Loucy (cell line): ENCODE measurements around the gene CARS2.
"Not testable (repeated sequence)": the region's sequence is repeated elsewhere in the genome, so short reads cannot be mapped to it uniquely, and the experiment has no call there.

Experiments used
- EZH2phosphoT487 ChIP-seq: fragments of 200-600 bp; IDR thresholded peaks from 2 replicates; pipeline ENCODE4 v1.6.1; 2018; ENCODE audit warnings: antibody characterized with exemption, mild to moderate bottlenecking, moderate library complexity, borderline replicate concordance
- TF ChIP-seq, protein P1 (sequence below): fragments of 200-600 bp; sonication (generic); conservative IDR thresholded peaks from 2 replicates; pipeline ENCODE4 v1.5.1; 2014; ENCODE audit warnings: mild to moderate bottlenecking, antibody characterized with exemption, low read length

GRCh38 chr13:110695774-110696173 lies 10.1 kb downstream of the CARS2 start:
- TF ChIP-seq, protein P1, sequence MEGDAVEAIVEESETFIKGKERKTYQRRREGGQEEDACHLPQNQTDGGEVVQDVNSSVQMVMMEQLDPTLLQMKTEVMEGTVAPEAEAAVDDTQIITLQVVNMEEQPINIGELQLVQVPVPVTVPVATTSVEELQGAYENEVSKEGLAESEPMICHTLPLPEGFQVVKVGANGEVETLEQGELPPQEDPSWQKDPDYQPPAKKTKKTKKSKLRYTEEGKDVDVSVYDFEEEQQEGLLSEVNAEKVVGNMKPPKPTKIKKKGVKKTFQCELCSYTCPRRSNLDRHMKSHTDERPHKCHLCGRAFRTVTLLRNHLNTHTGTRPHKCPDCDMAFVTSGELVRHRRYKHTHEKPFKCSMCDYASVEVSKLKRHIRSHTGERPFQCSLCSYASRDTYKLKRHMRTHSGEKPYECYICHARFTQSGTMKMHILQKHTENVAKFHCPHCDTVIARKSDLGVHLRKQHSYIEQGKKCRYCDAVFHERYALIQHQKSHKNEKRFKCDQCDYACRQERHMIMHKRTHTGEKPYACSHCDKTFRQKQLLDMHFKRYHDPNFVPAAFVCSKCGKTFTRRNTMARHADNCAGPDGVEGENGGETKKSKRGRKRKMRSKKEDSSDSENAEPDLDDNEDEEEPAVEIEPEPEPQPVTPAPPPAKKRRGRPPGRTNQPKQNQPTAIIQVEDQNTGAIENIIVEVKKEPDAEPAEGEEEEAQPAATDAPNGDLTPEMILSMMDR, result not testable (repeated sequence)
- TF ChIP-seq EZH2phosphoT487, result not testable (repeated sequence)
